A673 (cell line): ENCODE data around the gene GALNT12. TPM values are rescaled to one million over a fixed set of nuclear protein-coding genes. Genes with fewer than 3 reads are reported as not detected.

Experiments
- BruUV-seq: library from RNA; stranded (reverse); fragments of 400-500 nt; replicated peaks from 2 replicates; lab custom pipeline; 2021; lab: Mats Ljungman, UMichigan
- CTCF ChIA-PET: fragments of 300-600 bp; sonication (Branson Sonifier 250); formaldehyde crosslinking; loops from one replicate; lab custom pipeline; 2022; ENCODE audit warnings: antibody characterized with exemption; lab: Charles Lee
- POLR2A ChIA-PET: fragments of 300-600 bp; sonication (Branson Sonifier 250); formaldehyde crosslinking; loops from one replicate; lab custom pipeline; 2022; ENCODE audit warnings: antibody characterized with exemption; ENCODE audit not compliant: low non-redundant PET; lab: Charles Lee
- DNase-seq: peaks from one replicate; pipeline ENCODE4 v3.0.0-alpha.2; 2015; ENCODE audit warnings: low spot score
- H3K27ac ChIP-seq: fragments of 200-600 bp; sonication (generic); 2 replicates; pipeline ENCODE4 v1.5.1; 2016; ENCODE audit warnings: mixed run types, low read depth, mild to moderate bottlenecking, mixed read lengths, antibody characterized with exemption, low read length; ENCODE audit not compliant: poor library complexity, severe bottlenecking
- H3K27me3 ChIP-seq: fragments of 200-600 bp; sonication (generic); replicated peaks from 2 replicates; pipeline ENCODE4 v1.6.1; 2017; ENCODE audit warnings: mixed run types, low read depth, mild to moderate bottlenecking, mixed read lengths, antibody characterized with exemption, low read length; ENCODE audit not compliant: insufficient read depth, poor library complexity
- H3K36me3 ChIP-seq: fragments of 200-600 bp; sonication (generic); 2 replicates; pipeline ENCODE4 v1.6.1; 2016; ENCODE audit warnings: mixed run types, mild to moderate bottlenecking, mixed read lengths, antibody characterized with exemption, low read length; ENCODE audit not compliant: insufficient read depth, poor library complexity, severe bottlenecking
- H3K4me1 ChIP-seq: fragments of 200-600 bp; sonication (generic); 2 replicates; pipeline ENCODE4 v1.6.1; 2017; ENCODE audit warnings: mixed run types, mild to moderate bottlenecking, mixed read lengths, antibody characterized with exemption, low read length; ENCODE audit not compliant: insufficient read depth, poor library complexity, severe bottlenecking
- H3K4me3 ChIP-seq: fragments of 200-600 bp; sonication (generic); 2 replicates; pipeline ENCODE4 v1.5.1; 2016; ENCODE audit warnings: low read depth, mixed run types, mild to moderate bottlenecking, mixed read lengths, low read length; ENCODE audit not compliant: poor library complexity, severe bottlenecking
- H3K9me3 ChIP-seq: fragments of 200-600 bp; sonication (generic); 2 replicates; pipeline ENCODE4 v1.6.1; 2016; ENCODE audit warnings: mixed run types, low read depth, mild to moderate bottlenecking, mixed read lengths, antibody characterized with exemption, low read length; ENCODE audit not compliant: poor library complexity, severe bottlenecking
- CTCF ChIP-seq: fragments of 300-800, 200-600 bp; sonication (generic); conservative IDR thresholded peaks from 2 replicates; pipeline ENCODE4 v1.5.1; 2017; ENCODE audit warnings: low read depth, mild to moderate bottlenecking, antibody characterized with exemption, low read length, moderate library complexity, mixed read lengths
- EZH2 ChIP-seq: fragments of 200-600 bp; sonication (generic); IDR thresholded peaks from 2 replicates; pipeline ENCODE4 v1.6.1; 2017; ENCODE audit warnings: borderline replicate concordance, low read depth, mild to moderate bottlenecking, mixed read lengths, antibody characterized with exemption, low read length; ENCODE audit not compliant: poor library complexity, severe bottlenecking
- intact Hi-C: fragments of 100-400 bp; cut with micrococcal nuclease; formaldehyde crosslinking; loops from one replicate; pipeline ENCODE4 v1.10.0; 2022; ENCODE audit not compliant: unreplicated experiment
- total RNA-seq: library from RNA; stranded (reverse); gene quantifications from 2 replicates; pipeline ENCODE4 v1.2.3, GENCODE V29; 2021

Gene GALNT12
- total RNA-seq, 1 experiment from 2014 or later, result 0.54 TPM

- no peaks in the 10 kb centered on the region for H3K36me3 ChIP-seq
- no peaks in the 10 kb centered on the region for H3K27me3 ChIP-seq
- H3K9me3 ChIP-seq, result no peaks in the 10 kb centered on the region
- ChIA-PET POLR2A (no interaction called here), CTCF (interaction anchor here (0.5 to 1.8 kb wide), 6 partner anchors 9 to 1162 kb away, joined by 3 to 11 read pairs (median 4); no protein-coding TSS in a partner anchor)
- no peaks in the 10 kb centered on the region for H3K4me1 ChIP-seq
- TF ChIP-seq EZH2 (no peak), CTCF (peak; percentile 95)
- no peak overlapping the region for H3K27ac ChIP-seq
- DNase-seq, result peak; percentile 82
- intact Hi-C loops, result loop anchor here (1.0 kb wide), 2 partner anchors 152 to 292 kb away; no protein-coding TSS in a partner anchor
- no peak overlapping the region for H3K4me3 ChIP-seq
- no TSS peak for BruUV-seq
These were observed 41.1 kb downstream of the GALNT12 start for GRCh38 chr9:98848450-98849149.

GRCh38 chr9:98849563-98849962 is 42.1 kb downstream of the GALNT12 start:
- no peak for TF ChIP-seq EZH2
- TF ChIP-seq CTCF, result no peak
- no peak overlapping the region for H3K4me3 ChIP-seq
- DNase-seq, result no peak
- intact Hi-C loops, result no loop called here
- H3K36me3 ChIP-seq, result no peaks in the 10 kb centered on the region
- H3K9me3 ChIP-seq, result no peaks in the 10 kb centered on the region
- BruUV-seq, result no TSS peak
- H3K27me3 ChIP-seq, result no peaks in the 10 kb centered on the region
- no peaks in the 10 kb centered on the region for H3K4me1 ChIP-seq
- H3K27ac ChIP-seq, result no peak overlapping the region
- ChIA-PET CTCF (interaction anchor here (0.9 to 1.8 kb wide), 2 partner anchors 150 to 291 kb away, joined by 4 to 11 read pairs; no protein-coding TSS in a partner anchor), POLR2A (no interaction called here)

- H3K27ac ChIP-seq, result no peak overlapping the region
- POLR2A ChIA-PET, result no interaction called here
- CTCF ChIA-PET, result no interaction called here
- no peaks in the 10 kb centered on the region for H3K36me3 ChIP-seq
- H3K27me3 ChIP-seq, result no peaks in the 10 kb centered on the region
- no peak for TF ChIP-seq CTCF
- TF ChIP-seq EZH2, result no peak
- H3K4me1 ChIP-seq, result no peaks in the 10 kb centered on the region
- intact Hi-C loops, result no loop called here
- no peak overlapping the region for H3K4me3 ChIP-seq
- no peak for DNase-seq
- no TSS peak for BruUV-seq
- no peaks in the 10 kb centered on the region for H3K9me3 ChIP-seq
These were observed 43.6 kb downstream of the GALNT12 start for GRCh38 chr9:98850851-98851729.
